GM20000 (cell line): ENCODE measurements around the gene RMND5A.

Experiments
- DNase-seq: peaks from one replicate; pipeline ENCODE4 v3.0.0; 2012; ENCODE audit warnings: low spot score
- TF ChIP-seq, protein P1 (sequence below): IDR thresholded peaks from 2 replicates; pipeline ENCODE4 v1.5.1; 2012; ENCODE audit warnings: mild to moderate bottlenecking, control low read depth; ENCODE audit errors: extremely low read depth, missing control alignments

RMND5A gene

DNA sequence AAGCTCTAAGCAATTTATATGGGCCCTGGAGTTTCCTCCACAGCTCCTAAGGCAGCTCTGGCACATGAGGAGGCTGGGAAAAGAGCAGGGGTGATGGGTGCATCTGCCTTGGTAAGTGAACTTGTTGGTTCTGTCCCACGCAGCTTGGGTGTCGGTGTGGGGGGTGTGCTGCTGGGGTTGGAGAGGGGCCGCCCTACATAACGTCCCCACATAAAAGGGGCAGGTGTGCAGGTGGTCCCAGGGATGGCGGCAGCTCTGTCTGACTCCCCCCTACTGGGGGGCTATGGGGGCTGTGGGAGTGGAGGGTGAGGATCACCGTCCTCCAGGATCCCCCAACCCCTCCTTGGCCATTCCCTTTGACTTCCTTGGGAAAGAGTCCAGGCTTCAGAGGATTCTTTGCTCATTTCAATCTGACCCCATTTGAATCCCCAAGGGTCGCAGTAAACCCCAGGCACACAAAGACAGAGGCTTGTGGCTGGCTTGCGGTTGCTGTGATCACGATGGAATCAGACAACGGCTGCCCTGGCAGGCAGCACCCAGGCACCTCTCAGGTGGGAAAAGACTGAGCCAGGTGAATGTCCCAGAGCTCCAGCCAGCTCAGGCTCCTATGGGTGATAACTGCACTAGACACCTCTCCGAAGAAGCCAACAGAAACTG, 105.1 kb downstream of the RMND5A start:
- TF ChIP-seq, protein P1, sequence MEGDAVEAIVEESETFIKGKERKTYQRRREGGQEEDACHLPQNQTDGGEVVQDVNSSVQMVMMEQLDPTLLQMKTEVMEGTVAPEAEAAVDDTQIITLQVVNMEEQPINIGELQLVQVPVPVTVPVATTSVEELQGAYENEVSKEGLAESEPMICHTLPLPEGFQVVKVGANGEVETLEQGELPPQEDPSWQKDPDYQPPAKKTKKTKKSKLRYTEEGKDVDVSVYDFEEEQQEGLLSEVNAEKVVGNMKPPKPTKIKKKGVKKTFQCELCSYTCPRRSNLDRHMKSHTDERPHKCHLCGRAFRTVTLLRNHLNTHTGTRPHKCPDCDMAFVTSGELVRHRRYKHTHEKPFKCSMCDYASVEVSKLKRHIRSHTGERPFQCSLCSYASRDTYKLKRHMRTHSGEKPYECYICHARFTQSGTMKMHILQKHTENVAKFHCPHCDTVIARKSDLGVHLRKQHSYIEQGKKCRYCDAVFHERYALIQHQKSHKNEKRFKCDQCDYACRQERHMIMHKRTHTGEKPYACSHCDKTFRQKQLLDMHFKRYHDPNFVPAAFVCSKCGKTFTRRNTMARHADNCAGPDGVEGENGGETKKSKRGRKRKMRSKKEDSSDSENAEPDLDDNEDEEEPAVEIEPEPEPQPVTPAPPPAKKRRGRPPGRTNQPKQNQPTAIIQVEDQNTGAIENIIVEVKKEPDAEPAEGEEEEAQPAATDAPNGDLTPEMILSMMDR, result no peak
- no peak for DNase-seq

DNA sequence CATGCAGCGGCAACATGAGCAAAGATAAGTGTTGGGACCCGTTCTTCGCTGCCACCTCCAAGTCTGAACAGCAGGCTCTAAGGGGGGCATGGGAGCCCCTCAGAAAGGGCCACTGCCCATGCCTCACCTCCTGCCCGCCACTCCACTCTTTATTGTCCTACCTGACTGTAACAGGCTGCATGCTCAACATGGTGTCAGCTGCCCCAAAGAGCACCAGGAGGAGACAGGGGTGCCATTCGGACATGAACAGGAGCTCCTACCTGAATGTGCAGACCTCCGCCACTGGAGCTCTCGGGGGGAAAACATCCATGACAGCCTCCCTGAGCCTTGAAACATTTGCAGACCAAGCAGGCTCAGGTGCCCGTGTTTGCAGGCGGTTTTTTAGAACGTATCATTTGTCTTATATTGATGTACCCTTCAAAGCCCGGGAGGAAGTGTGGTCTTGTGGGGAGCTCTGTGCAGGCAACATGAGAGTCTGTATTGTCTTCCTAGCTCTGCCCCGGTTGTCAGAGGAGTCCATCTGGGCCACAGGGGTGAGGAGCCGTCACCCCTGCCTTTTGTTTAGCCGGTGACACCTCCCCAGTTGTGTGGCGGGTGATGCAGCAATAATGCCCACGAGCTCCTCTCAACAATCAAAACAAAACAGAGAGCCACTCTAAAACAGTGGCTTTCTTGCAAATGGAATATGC, 105.7 kb downstream of the RMND5A start:
- no peak for DNase-seq
- TF ChIP-seq, protein P1, result no peak

DNA sequence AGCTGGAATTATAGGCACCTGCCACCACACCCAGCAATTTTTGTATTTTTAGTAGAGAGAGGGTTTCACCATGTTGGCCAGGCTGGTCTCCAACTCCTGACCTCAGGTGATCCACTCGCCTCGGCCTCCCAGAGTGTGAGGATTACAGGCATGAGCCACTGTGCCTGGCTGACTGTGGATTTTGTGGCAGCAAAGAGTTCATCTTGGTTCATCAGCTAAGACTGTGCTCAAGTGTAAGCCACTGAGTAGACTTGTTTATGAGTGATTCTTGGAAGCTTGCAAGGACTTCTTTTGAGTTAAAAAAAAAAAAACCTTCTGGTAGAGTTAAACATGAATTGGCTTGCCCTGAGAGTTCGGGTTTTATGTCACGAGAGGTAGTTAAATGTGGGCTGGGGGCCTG, 106.9 kb downstream of the RMND5A start:
- no peak for DNase-seq
- TF ChIP-seq, protein P1, result no peak
